A549 (cell line): Measurements from ENCODE around the gene PLEKHG3. TPM values are rescaled to one million over a fixed set of nuclear protein-coding genes. Genes with fewer than 3 reads are reported as not detected.

Experiments used
- ATAC-seq, 2 experiments: fragments of 200-7000 bp in 1 of 2; fragments of >200 bp in 1 of 2; cut with Nextera tagmentation in 1 of 2; cut with Tn5 transposase in 1 of 2; 3 replicates each; pipeline versions ENCODE4 v1.8.0 to v1.9.1; 2018 to 2020; ENCODE audit warnings: mild to moderate bottlenecking in 1 of 2, moderate library complexity in 1 of 2
- CTCF ChIA-PET: fragments of 300-600 bp; sonication (Branson Sonifier 250); formaldehyde crosslinking; extraction: SDS; loops from one replicate; lab custom pipeline; 2021; ENCODE audit warnings: antibody characterized with exemption, inconsistent platforms; lab: Yijun Ruan, JAX
- POLR2A ChIA-PET: fragments of 350-600 bp; formaldehyde crosslinking; extraction: SDS; loops from one replicate; lab custom pipeline; 2021; ENCODE audit warnings: antibody characterized with exemption, inconsistent platforms; lab: Yijun Ruan, JAX
- DNase-seq, 2 experiments: peaks; one replicate each; pipeline versions ENCODE4 v3.0.0 to v3.0.0-alpha.2; 2011 to 2016; ENCODE audit warnings: low read depth in 1 of 2, low spot score in 1 of 2
- FAIRE-seq: peaks from 2 replicates; lab custom pipeline; 2011; peaks lifted over from hg19 to GRCh38; lab: Jason Lieb, UNC
- H3K27ac ChIP-seq, 2 experiments: fragments of >200 bp; sonication (Bioruptor Twin); formaldehyde crosslinking; 3 replicates each; pipeline ENCODE4 v1.5.1; 2016 to 2017
- H3K4me1 ChIP-seq: fragments of >200 bp; sonication (Bioruptor Twin); formaldehyde crosslinking; 3 replicates; pipeline ENCODE4 v1.6.1; 2016
- H3K4me2 ChIP-seq: fragments of >200 bp; sonication (Bioruptor Twin); formaldehyde crosslinking; 3 replicates; pipeline ENCODE4 v1.6.1; 2016
- H3K4me3 ChIP-seq: fragments of >200 bp; sonication (Bioruptor Twin); formaldehyde crosslinking; 3 replicates; pipeline ENCODE4 v1.5.1; 2016
- H3K9me3 ChIP-seq: fragments of >200 bp; sonication (Bioruptor Twin); formaldehyde crosslinking; 3 replicates; pipeline ENCODE4 v1.6.1; 2016
- ATOH8 ChIP-seq: fragments of 250-450 bp; sonication (Bioruptor Pico); IDR thresholded peaks from 2 replicates; pipeline ENCODE4 v1.5.0; 2020; ENCODE audit warnings: low read depth, mild to moderate bottlenecking, moderate library complexity
- CBX2 ChIP-seq: fragments of 200-600 bp; sonication (generic); IDR thresholded peaks from 2 replicates; pipeline ENCODE4 v1.6.1; 2016; ENCODE audit warnings: low read depth, mild to moderate bottlenecking, borderline replicate concordance
- CBX8 ChIP-seq: fragments of 200-600 bp; sonication (generic); IDR thresholded peaks from 2 replicates; pipeline ENCODE4 v1.6.1; 2016
- CEBPB ChIP-seq, 2 experiments: fragments of >200 bp in 1 of 2; sonication (Bioruptor Twin) in 1 of 2; formaldehyde crosslinking in 1 of 2; IDR thresholded peaks; 2 replicates each; pipeline ENCODE4 v1.6.1; 2012 to 2016
- CHD2 ChIP-seq: fragments of 150-350 bp; IDR thresholded peaks from 2 replicates; pipeline ENCODE4 v1.6.1; 2014; ENCODE audit warnings: low read length; ENCODE audit not compliant: partially characterized antibody
- CHD4 ChIP-seq: fragments of 200-600 bp; sonication (generic); IDR thresholded peaks from 2 replicates; pipeline ENCODE4 v1.6.1; 2016; ENCODE audit warnings: antibody characterized with exemption, mild to moderate bottlenecking, borderline replicate concordance
- EHMT2 ChIP-seq: fragments of 200-600 bp; sonication (generic); IDR thresholded peaks from 2 replicates; pipeline ENCODE4 v1.6.1; 2016; ENCODE audit warnings: antibody characterized with exemption, low read depth, mild to moderate bottlenecking, moderate library complexity
- HEYL ChIP-seq: fragments of 250-450 bp; sonication (Bioruptor Pico); IDR thresholded peaks from 2 replicates; pipeline ENCODE4 v1.8.0; 2021; ENCODE audit warnings: mild to moderate bottlenecking, moderate library complexity
- HMGXB4 ChIP-seq: fragments of 250-450 bp; sonication (Bioruptor Pico); IDR thresholded peaks from 2 replicates; pipeline ENCODE4 v1.5.0; 2021; ENCODE audit warnings: mild to moderate bottlenecking, moderate library complexity, borderline replicate concordance
- KDM5A ChIP-seq: fragments of 200-600 bp; sonication (generic); IDR thresholded peaks from 2 replicates; pipeline ENCODE4 v1.6.1; 2016; ENCODE audit warnings: antibody characterized with exemption, mild to moderate bottlenecking
- MAFK ChIP-seq: fragments of 450-650 bp; IDR thresholded peaks from 2 replicates; pipeline ENCODE4 v1.6.1; 2014; ENCODE audit not compliant: partially characterized antibody
- MYC ChIP-seq: IDR thresholded peaks from 2 replicates; pipeline ENCODE4 v1.6.1; 2012; ENCODE audit warnings: mild to moderate bottlenecking, inconsistent platforms, low read length, improper control_type of control experiment, borderline replicate concordance
- NFE2L2 ChIP-seq: fragments of 150-350 bp; conservative IDR thresholded peaks from 2 replicates; pipeline ENCODE4 v1.6.1; 2014; ENCODE audit warnings: low read length
- NR3C1 ChIP-seq: fragments of >200 bp; sonication (Bioruptor Twin); formaldehyde crosslinking; IDR thresholded peaks from 3 replicates; pipeline ENCODE4 v1.6.1; 2017
- PBX3 ChIP-seq: IDR thresholded peaks from 2 replicates; pipeline ENCODE4 v1.6.1; 2012
- PHF8 ChIP-seq: fragments of 200-600 bp; sonication (generic); IDR thresholded peaks from 2 replicates; pipeline ENCODE4 v1.6.1; 2016; ENCODE audit warnings: low read depth, mild to moderate bottlenecking, antibody characterized with exemption, moderate library complexity, borderline replicate concordance
- RAD21 ChIP-seq, 2 experiments: fragments of >200 bp in 1 of 2; sonication (Bioruptor Twin) in 1 of 2; formaldehyde crosslinking in 1 of 2; IDR thresholded peaks in 1 of 2; conservative IDR thresholded peaks in 1 of 2; 2 replicates in 1 of 2; 3 replicates in 1 of 2; pipeline ENCODE4 v1.6.1; 2012 to 2018; ENCODE audit warnings: inconsistent platforms in 1 of 2
- RFX5 ChIP-seq: fragments of 450-650 bp; IDR thresholded peaks from 2 replicates; pipeline ENCODE4 v1.7.1; 2014; ENCODE audit warnings: antibody characterized with exemption, mild to moderate bottlenecking, moderate library complexity
- RNF2 ChIP-seq: fragments of 200-600 bp; sonication (generic); IDR thresholded peaks from 2 replicates; pipeline ENCODE4 v1.6.1; 2016; ENCODE audit warnings: low read depth, mild to moderate bottlenecking, antibody characterized with exemption, moderate library complexity, borderline replicate concordance
- SMC3 ChIP-seq: fragments of >200 bp; sonication (Bioruptor Twin); formaldehyde crosslinking; IDR thresholded peaks from 3 replicates; pipeline ENCODE4 v1.6.1; 2018; ENCODE audit warnings: inconsistent platforms
- SREBF2 ChIP-seq: fragments of 450-650 bp; IDR thresholded peaks from 2 replicates; pipeline ENCODE4 v1.6.1; 2014; ENCODE audit warnings: mild to moderate bottlenecking, moderate library complexity
- ZSCAN20 ChIP-seq: fragments of 250-450 bp; sonication (Bioruptor Pico); IDR thresholded peaks from 2 replicates; pipeline ENCODE4 v1.8.0; 2022; ENCODE audit warnings: mild to moderate bottlenecking, moderate library complexity
- WGBS: methylation state at CpG from one replicate; pipeline ENCODE4 v1.1.6; 2017; ENCODE audit errors: missing lambda C conversion rate; 5-methylcytosine and 5-hydroxymethylcytosine counted together
- polyA plus RNA-seq, 4 experiments: library from polyadenylated mRNA; depleted of rRNA in 3 of 4; stranded (reverse); fragments of >200 nt; fragmentation: RNase III in 1 of 4; extraction: RNeasy Plus Mini Kit Qiagen cat#74134 plus additional on column Dnase treatment in 1 of 4; gene quantifications; 2 replicates in 3 of 4; 3 replicates in 1 of 4; pipeline ENCODE4 v1.2.3, GENCODE V29; 2011 to 2017
- TF ChIP-seq, protein P1 (sequence below): fragments of >200 bp; sonication (Bioruptor Twin); formaldehyde crosslinking; IDR thresholded peaks from 3 replicates; pipeline ENCODE4 v1.5.1; 2016
- TF ChIP-seq, protein P2 (sequence below): fragments of >200 bp; sonication (Bioruptor Twin); formaldehyde crosslinking; IDR thresholded peaks from 3 replicates; pipeline ENCODE4 v1.6.1; 2016
- TF ChIP-seq, protein P3 (sequence below): fragments of >200 bp; sonication (Bioruptor Twin); formaldehyde crosslinking; IDR thresholded peaks from 2 replicates; pipeline ENCODE4 v1.6.1; 2016

The PLEKHG3 gene
- polyA plus RNA-seq, 2 of the 4 experiments (the other 2 are of a cell fraction): 21.9 to 30.5 TPM

GRCh38 chr14:64760146-64760755 lies 56.0 kb downstream of the PLEKHG3 start:
- no peak overlapping the region for H3K4me3 ChIP-seq
- peak; percentile 76 to 91 for DNase-seq
- TF ChIP-seq MAFK: no peak
- no peak for TF ChIP-seq SREBF2
- no peak for TF ChIP-seq ATOH8 (CRISPR knock-in tag)
- peak; percentile 55 for TF ChIP-seq SMC3
- TF ChIP-seq CBX2: no peak
- no peak for TF ChIP-seq NFE2L2
- TF ChIP-seq, protein P1, sequence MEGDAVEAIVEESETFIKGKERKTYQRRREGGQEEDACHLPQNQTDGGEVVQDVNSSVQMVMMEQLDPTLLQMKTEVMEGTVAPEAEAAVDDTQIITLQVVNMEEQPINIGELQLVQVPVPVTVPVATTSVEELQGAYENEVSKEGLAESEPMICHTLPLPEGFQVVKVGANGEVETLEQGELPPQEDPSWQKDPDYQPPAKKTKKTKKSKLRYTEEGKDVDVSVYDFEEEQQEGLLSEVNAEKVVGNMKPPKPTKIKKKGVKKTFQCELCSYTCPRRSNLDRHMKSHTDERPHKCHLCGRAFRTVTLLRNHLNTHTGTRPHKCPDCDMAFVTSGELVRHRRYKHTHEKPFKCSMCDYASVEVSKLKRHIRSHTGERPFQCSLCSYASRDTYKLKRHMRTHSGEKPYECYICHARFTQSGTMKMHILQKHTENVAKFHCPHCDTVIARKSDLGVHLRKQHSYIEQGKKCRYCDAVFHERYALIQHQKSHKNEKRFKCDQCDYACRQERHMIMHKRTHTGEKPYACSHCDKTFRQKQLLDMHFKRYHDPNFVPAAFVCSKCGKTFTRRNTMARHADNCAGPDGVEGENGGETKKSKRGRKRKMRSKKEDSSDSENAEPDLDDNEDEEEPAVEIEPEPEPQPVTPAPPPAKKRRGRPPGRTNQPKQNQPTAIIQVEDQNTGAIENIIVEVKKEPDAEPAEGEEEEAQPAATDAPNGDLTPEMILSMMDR: peak; percentile 64
- peak; percentile 64 to 68 for TF ChIP-seq RAD21 (conservative IDR thresholded peaks at IDR 0.05 in 1 of 2, IDR thresholded peaks at IDR 0.05 in 1 of 2)
- no peak for TF ChIP-seq MYC
- TF ChIP-seq NR3C1: no peak
- TF ChIP-seq, protein P2, sequence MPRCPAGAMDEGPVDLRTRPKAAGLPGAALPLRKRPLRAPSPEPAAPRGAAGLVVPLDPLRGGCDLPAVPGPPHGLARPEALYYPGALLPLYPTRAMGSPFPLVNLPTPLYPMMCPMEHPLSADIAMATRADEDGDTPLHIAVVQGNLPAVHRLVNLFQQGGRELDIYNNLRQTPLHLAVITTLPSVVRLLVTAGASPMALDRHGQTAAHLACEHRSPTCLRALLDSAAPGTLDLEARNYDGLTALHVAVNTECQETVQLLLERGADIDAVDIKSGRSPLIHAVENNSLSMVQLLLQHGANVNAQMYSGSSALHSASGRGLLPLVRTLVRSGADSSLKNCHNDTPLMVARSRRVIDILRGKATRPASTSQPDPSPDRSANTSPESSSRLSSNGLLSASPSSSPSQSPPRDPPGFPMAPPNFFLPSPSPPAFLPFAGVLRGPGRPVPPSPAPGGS: no peak
- TF ChIP-seq HMGXB4 (CRISPR knock-in tag): no peak
- no peak for TF ChIP-seq CEBPB (IDR thresholded peaks at IDR 0.05)
- TF ChIP-seq, all 56 proteins: peak for 3
- POLR2A ChIA-PET: interaction anchor here (2.0 to 2.6 kb wide), 2 partner anchors 220 kb away, joined by 10 to 16 read pairs; partner anchors contain the start of gene HSPA2
- peak overlapping the region; percentile 88 for H3K4me2 ChIP-seq
- 44% methylated on average over 7 of the region's 8 CpGs for WGBS
- peaks cover 94% of the 10 kb centered on the region for H3K4me1 ChIP-seq
- CTCF ChIA-PET: interaction anchor here (0.8 to 7.4 kb wide), 36 partner anchors 8 to 220 kb away, joined by 3 to 147 read pairs (median 6); partner anchors contain the start of genes HSPA2 and PLEKHG3
- FAIRE-seq (no peak), ATAC-seq (peak in 1 of 2 experiments; percentile 27; a peak in 3 of 6 replicates)
- H3K9me3 ChIP-seq: no peaks in the 10 kb centered on the region
- peak overlapping the region; percentile 92 to 93 for H3K27ac ChIP-seq

GRCh38 chr14:64760916-64761315 lies 56.7 kb downstream of the PLEKHG3 start:
- FAIRE-seq (no peak), DNase-seq (no peak), ATAC-seq (no peak)
- H3K4me3 ChIP-seq: no peak overlapping the region
- H3K4me2 ChIP-seq: peak overlapping the region; percentile 88
- H3K27ac ChIP-seq: peak overlapping the region; percentile 92 to 93
- POLR2A ChIA-PET: interaction anchor here (2.6 kb wide), 1 partner anchor 220 kb away, joined by 16 read pairs; the partner anchor contains the start of gene HSPA2
- CTCF ChIA-PET: interaction anchor here (0.8 to 7.4 kb wide), 32 partner anchors 9 to 223 kb away, joined by 3 to 147 read pairs (median 6); partner anchors contain the start of genes HSPA2 and PLEKHG3
- WGBS: 76% methylated on average over 5 of the region's 5 CpGs
- H3K9me3 ChIP-seq: no peaks in the 10 kb centered on the region
- peaks cover 94% of the 10 kb centered on the region for H3K4me1 ChIP-seq
- TF ChIP-seq EHMT2 (no peak), RNF2 (no peak), RAD21 (conservative IDR thresholded peaks at IDR 0.05 in 1 of 2, IDR thresholded peaks at IDR 0.05 in 1 of 2) (no peak), NFE2L2 (no peak), PBX3 (no peak), CHD4 (no peak), CBX8 (no peak), HEYL (CRISPR knock-in tag) (no peak), ZSCAN20 (CRISPR knock-in tag) (no peak), CHD2 (no peak), KDM5A (no peak), PHF8 (no peak), CBX2 (no peak), RFX5 (no peak)
- TF ChIP-seq, protein P3, sequence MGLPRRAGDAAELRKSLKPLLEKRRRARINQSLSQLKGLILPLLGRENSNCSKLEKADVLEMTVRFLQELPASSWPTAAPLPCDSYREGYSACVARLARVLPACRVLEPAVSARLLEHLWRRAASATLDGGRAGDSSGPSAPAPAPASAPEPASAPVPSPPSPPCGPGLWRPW: no peak
